SH-SY5Y (cell line): ENCODE measurements around the gene COL20A1.

Experiments
- GATA2 ChIP-seq: IDR thresholded peaks from 2 replicates; pipeline ENCODE4 v1.6.1; 2011; ENCODE audit warnings: mild to moderate bottlenecking, low read depth, low read length
- GATA3 ChIP-seq: IDR thresholded peaks from 2 replicates; pipeline ENCODE4 v1.6.1; 2011; ENCODE audit warnings: low read depth, mild to moderate bottlenecking, low read length, moderate library complexity

GRCh38 chr20:63373996-63374395 is 81.0 kb downstream of the COL20A1 start:
- TF ChIP-seq GATA3 = no peak
- no peak for TF ChIP-seq GATA2
